Endothelial cell of umbilical vein (primary cell): Measurements from ENCODE around the gene CCDC73. TPM values are rescaled to one million over a fixed set of nuclear protein-coding genes. Genes with fewer than 3 reads are reported as not detected.

Experiments
- BruUV-seq: library from RNA; stranded (reverse); fragments of 400-500 nt; replicated peaks from 2 replicates; lab custom pipeline; 2021; lab: Mats Ljungman, UMichigan
- CTCF ChIA-PET: fragments of 300-600, 350-600 bp; sonication (Branson Sonifier 250); formaldehyde crosslinking; loops from one replicate; lab custom pipeline; 2021; ENCODE audit warnings: antibody characterized with exemption, inconsistent platforms; lab: Charles Lee
- POLR2A ChIA-PET: fragments of 300-600, 350-600 bp; sonication (Branson Sonifier 250); formaldehyde crosslinking; loops from one replicate; lab custom pipeline; 2021; ENCODE audit warnings: antibody characterized with exemption, inconsistent platforms; lab: Charles Lee
- DNase-seq: peaks from one replicate; pipeline ENCODE4 v3.0.0-alpha.2; 2011; ENCODE audit warnings: low read depth, low spot score
- FAIRE-seq: peaks from 2 replicates; lab custom pipeline; 2011; peaks lifted over from hg19 to GRCh38; lab: Jason Lieb, UNC
- H2AFZ ChIP-seq: 2 replicates; pipeline ENCODE4 v1.6.0; 2012; ENCODE audit warnings: low read depth, low read length, control low read depth, inconsistent platforms
- H3K27ac ChIP-seq: 2 replicates; pipeline ENCODE4 v1.5.1; 2011; ENCODE audit warnings: low read depth, mild to moderate bottlenecking, control low read depth, low read length, moderate library complexity; ENCODE audit not compliant: insufficient read depth
- H3K27me3 ChIP-seq, 2 experiments: 2 replicates each; pipeline versions ENCODE4 v1.6.0 to v1.6.1; 2011; ENCODE audit warnings: low read length in 2 of 2, mixed read lengths in 1 of 2; ENCODE audit not compliant: control insufficient read depth in 2 of 2, insufficient read depth in 2 of 2
- H3K36me3 ChIP-seq, 2 experiments: 2 replicates in 1 of 2; 3 replicates in 1 of 2; pipeline ENCODE4 v1.5.1; 2011; ENCODE audit warnings: low read length in 2 of 2, mild to moderate bottlenecking in 1 of 2, moderate library complexity in 1 of 2; ENCODE audit not compliant: control insufficient read depth in 2 of 2, insufficient read depth in 2 of 2; ENCODE audit errors: extremely low read depth in 1 of 2
- H3K4me1 ChIP-seq: 3 replicates; pipeline ENCODE4 v1.5.1; 2011; ENCODE audit warnings: mild to moderate bottlenecking, low read length; ENCODE audit not compliant: control insufficient read depth, insufficient read depth; ENCODE audit errors: extremely low read depth
- H3K4me2 ChIP-seq: 2 replicates; pipeline ENCODE4 v1.6.1; 2011; ENCODE audit warnings: low read length, control low read depth, mixed read lengths; ENCODE audit not compliant: insufficient read depth
- H3K4me3 ChIP-seq, 3 experiments: fragments of 200-600 bp in 1 of 3; sonication (generic), shearing (Covaris generic) in 1 of 3; replicated peaks in 1 of 3; 2 replicates each; pipeline ENCODE4 v1.5.1; 2011 to 2016; ENCODE audit warnings: control low read depth in 3 of 3, low read length in 3 of 3, mild to moderate bottlenecking in 2 of 3, inconsistent platforms in 1 of 3, low read depth in 1 of 3, moderate library complexity in 1 of 3; ENCODE audit not compliant: insufficient read depth in 1 of 3
- H3K79me2 ChIP-seq: 2 replicates; pipeline ENCODE4 v1.6.0; 2012; ENCODE audit warnings: low read length, inconsistent platforms; ENCODE audit not compliant: control insufficient read depth, insufficient read depth
- H3K9ac ChIP-seq: replicated peaks from 2 replicates; pipeline ENCODE3; 2011; ENCODE audit warnings: low read length, control low read depth; ENCODE audit not compliant: insufficient read depth; ENCODE audit errors: extremely low read depth
- H3K9me1 ChIP-seq: replicated peaks from 3 replicates; pipeline ENCODE4 v1.6.0; 2011; ENCODE audit warnings: mild to moderate bottlenecking, low read length; ENCODE audit not compliant: control insufficient read depth, insufficient read depth; ENCODE audit errors: extremely low read depth
- H3K9me3 ChIP-seq: replicated peaks from 2 replicates; pipeline ENCODE4 v1.5.1; 2012; ENCODE audit warnings: low read length, inconsistent platforms; ENCODE audit not compliant: control insufficient read depth, insufficient read depth
- H4K20me1 ChIP-seq: replicated peaks from 2 replicates; pipeline ENCODE3; 2011; ENCODE audit warnings: mild to moderate bottlenecking, low read length; ENCODE audit not compliant: control insufficient read depth, insufficient read depth; ENCODE audit errors: extremely low read depth
- CTCF ChIP-seq, 2 donors: IDR thresholded peaks; 1 replicate in 1 of 2; 2 replicates in 1 of 2; pipeline ENCODE4 v1.5.1; 2011; ENCODE audit warnings: low read length in 2 of 2, mild to moderate bottlenecking in 2 of 2, moderate library complexity in 2 of 2, control low read depth in 1 of 2, inconsistent platforms in 1 of 2, low read depth in 1 of 2; ENCODE audit not compliant: insufficient read depth in 1 of 2; ENCODE audit errors: extremely low read depth in 1 of 2
- EZH2 ChIP-seq: IDR thresholded peaks from 2 replicates; pipeline ENCODE4 v1.6.1; 2012; ENCODE audit warnings: borderline replicate concordance, low read depth, mild to moderate bottlenecking, moderate library complexity, low read length, inconsistent platforms; ENCODE audit not compliant: severe bottlenecking
- FOS ChIP-seq: IDR thresholded peaks from 2 replicates; pipeline ENCODE4 v1.6.1; 2011; ENCODE audit warnings: mild to moderate bottlenecking, low read length, moderate library complexity, borderline replicate concordance; ENCODE audit not compliant: insufficient read depth
- GATA2 ChIP-seq: IDR thresholded peaks from 2 replicates; pipeline ENCODE4 v1.7.0; 2011; ENCODE audit warnings: low read depth, mild to moderate bottlenecking, moderate library complexity, mixed read lengths, low read length; ENCODE audit not compliant: insufficient read length, insufficient read depth
- JUN ChIP-seq: IDR thresholded peaks from 2 replicates; pipeline ENCODE4 v1.6.1; 2011; ENCODE audit warnings: borderline replicate concordance, low read depth; ENCODE audit not compliant: insufficient read length, insufficient read depth
- MAX ChIP-seq: IDR thresholded peaks from 2 replicates; pipeline ENCODE4 v1.6.1; 2011; ENCODE audit not compliant: insufficient read depth, insufficient read length
- MYC ChIP-seq: IDR thresholded peaks from one replicate; pipeline ENCODE4 v1.6.1; 2011; ENCODE audit warnings: mild to moderate bottlenecking, low read depth, low read length
- POLR2A ChIP-seq: IDR thresholded peaks from 2 replicates; pipeline ENCODE4 v1.6.1; 2012; ENCODE audit warnings: low read depth, mild to moderate bottlenecking, control low read depth, low read length
- POLR2AphosphoS5 ChIP-seq: IDR thresholded peaks from 2 replicates; pipeline ENCODE4 v1.6.1; 2012; ENCODE audit warnings: low read depth, mild to moderate bottlenecking, control low read depth, low read length, moderate library complexity; ENCODE audit not compliant: insufficient read depth
- dilution Hi-C: fragments of 300-500 bp; cut with MboI; formaldehyde crosslinking; loops from one replicate; pipeline ENCODE4 v1.15.0; 2019; ENCODE audit warnings: low sequenced_read_pairs; ENCODE audit not compliant: extremely low pct_ligation_motif_present
- intact Hi-C: fragments of 100-400 bp; cut with micrococcal nuclease; formaldehyde crosslinking; loops from one replicate; pipeline ENCODE4 v1.10.0; 2022
- polyA plus RNA-seq, 4 experiments: library from polyadenylated mRNA; depleted of rRNA in 3 of 4; stranded (reverse) in 3 of 4; unstranded in 1 of 4; fragments of >200 nt; gene quantifications; 2 replicates each; pipeline versions ENCODE4 v1.2.1 to v1.2.3, GENCODE V29; 2011 to 2012; ENCODE audit warnings: missing spikeins in 1 of 4
- total RNA-seq: library from RNA; stranded (reverse); gene quantifications from 2 replicates; pipeline ENCODE4 v1.2.3, GENCODE V29; 2021

The CCDC73 gene
- total and polyA plus RNA-seq, 2 donors (not counting 3 experiments of a cell fraction or from before 2014, with no cell fraction given), result not detected

- intact Hi-C loops, result no loop called here
- BruUV-seq, result no TSS peak
- dilution Hi-C loops, result no loop called here
- Histone ChIP-seq H3K4me2 (no peak overlapping the region), H3K4me3 (no peak overlapping the region), H3K79me2 (no peaks in the 10 kb centered on the region), H3K27me3 (peaks cover 24 to 35% of the 10 kb centered on the region in 2 experiments), H2AFZ (no peak overlapping the region), H3K9me1 (no peaks in the 10 kb centered on the region), H3K9me3 (no peaks in the 10 kb centered on the region), H3K4me1 (peaks cover 8% of the 10 kb centered on the region), H3K27ac (no peak overlapping the region), H3K9ac (no peak overlapping the region), H3K36me3 (no peaks in the 10 kb centered on the region), H4K20me1 (no peaks in the 10 kb centered on the region)
- ChIA-PET POLR2A (no interaction called here), CTCF (interaction anchor here (1.2 kb wide), 2 partner anchors 22 to 54 kb away, joined by 3 read pairs; no protein-coding TSS in a partner anchor)
- no peak for DNase-seq
- FAIRE-seq, result no peak
- TF ChIP-seq FOS (no peak), POLR2AphosphoS5 (no peak), EZH2 (no peak), GATA2 (no peak), MYC (no peak), MAX (no peak), POLR2A (no peak), CTCF (IDR thresholded peaks at IDR 0.05; ENCODE audit: extremely low read depth in 1 of 2, insufficient read depth in 1 of 2, low read depth in 1 of 2, low read length in 2 of 2) (no peak), JUN (no peak)
These were observed 36.3 kb upstream of the CCDC73 start for GRCh38 chr11:32830796-32831195.
